ENCODE measurements around the gene EVX2. TPM values are rescaled to one million over a fixed set of nuclear protein-coding genes. Genes with fewer than 3 reads are reported as not detected.

The EVX2 gene
- total RNA-seq, 1 donor from 2014 or later = not detected

- Histone ChIP-seq H3K27me3 (ENCODE audit: insufficient read depth, low read length) (peaks cover 99% of the 10 kb centered on the region), H3K4me1 (ENCODE audit: insufficient read depth, low read length) (no peaks in the 10 kb centered on the region), H3K79me2 (ENCODE audit: insufficient read depth, low read length) (no peaks in the 10 kb centered on the region), H3K27ac (ENCODE audit: low read depth, low read length) (no peak within 1 kb of the TSS), H3K4me3 (ENCODE audit: insufficient read depth, low read depth, low read length) (no peak within 1 kb of the TSS), H3K4me2 (ENCODE audit: low read length) (no peak within 1 kb of the TSS), H3K9me3 (ENCODE audit: insufficient read depth, low read depth, low read length) (peaks cover 9% of the 10 kb centered on the region), H4K20me1 (ENCODE audit: insufficient read depth, low read length) (no peaks in the 10 kb centered on the region), H2AFZ (ENCODE audit: low read depth, low read length) (no peak within 1 kb of the TSS), H3K9ac (ENCODE audit: low read length) (no peak within 1 kb of the TSS), H3K36me3 (ENCODE audit: insufficient read depth, low read length) (no peaks in the 10 kb centered on the region)
- Mint-ChIP-seq H3K27me3 (ENCODE audit: low read depth, unreplicated experiment) (peaks cover 90% of the 10 kb centered on the region), H3K27ac (ENCODE audit: unreplicated experiment) (peak within 1 kb of the TSS; percentile 84), H3K9me3 (ENCODE audit: unreplicated experiment) (peaks cover 36% of the 10 kb centered on the region), H3K36me3 (ENCODE audit: low read depth, unreplicated experiment) (peaks cover 5% of the 10 kb centered on the region), H3K4me1 (ENCODE audit: low read depth, unreplicated experiment) (no peaks in the 10 kb centered on the region), H3K4me3 (ENCODE audit: unreplicated experiment) (no peak within 1 kb of the TSS)
- TF ChIP-seq, protein P1, sequence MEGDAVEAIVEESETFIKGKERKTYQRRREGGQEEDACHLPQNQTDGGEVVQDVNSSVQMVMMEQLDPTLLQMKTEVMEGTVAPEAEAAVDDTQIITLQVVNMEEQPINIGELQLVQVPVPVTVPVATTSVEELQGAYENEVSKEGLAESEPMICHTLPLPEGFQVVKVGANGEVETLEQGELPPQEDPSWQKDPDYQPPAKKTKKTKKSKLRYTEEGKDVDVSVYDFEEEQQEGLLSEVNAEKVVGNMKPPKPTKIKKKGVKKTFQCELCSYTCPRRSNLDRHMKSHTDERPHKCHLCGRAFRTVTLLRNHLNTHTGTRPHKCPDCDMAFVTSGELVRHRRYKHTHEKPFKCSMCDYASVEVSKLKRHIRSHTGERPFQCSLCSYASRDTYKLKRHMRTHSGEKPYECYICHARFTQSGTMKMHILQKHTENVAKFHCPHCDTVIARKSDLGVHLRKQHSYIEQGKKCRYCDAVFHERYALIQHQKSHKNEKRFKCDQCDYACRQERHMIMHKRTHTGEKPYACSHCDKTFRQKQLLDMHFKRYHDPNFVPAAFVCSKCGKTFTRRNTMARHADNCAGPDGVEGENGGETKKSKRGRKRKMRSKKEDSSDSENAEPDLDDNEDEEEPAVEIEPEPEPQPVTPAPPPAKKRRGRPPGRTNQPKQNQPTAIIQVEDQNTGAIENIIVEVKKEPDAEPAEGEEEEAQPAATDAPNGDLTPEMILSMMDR (IDR thresholded peaks at IDR 0.05; ENCODE audit: insufficient read depth, low read depth, low read length) = no peak
- TF ChIP-seq EZH2 (IDR thresholded peaks at IDR 0.05; ENCODE audit: insufficient read depth, low read length) = peak; percentile 89
- no peak for DNase-seq (ENCODE audit: low read depth)
- no peak for FAIRE-seq
Measured at GRCh38 chr2:176115883-176116813, 32.4 kb upstream of the EVX2 start, which contains the start of gene HOXD10. Gene HOXD10, plus strand, starts transcription at chr2:176116778. Its CDS starts 56 bp downstream, at chr2:176116834.

GRCh38 chr2:176114930-176115625, 31.3 kb upstream of the EVX2 start:
- Histone ChIP-seq H3K4me2 (ENCODE audit: low read length) (no peak overlapping the region), H4K20me1 (ENCODE audit: insufficient read depth, low read length) (no peaks in the 10 kb centered on the region), H3K9me3 (ENCODE audit: insufficient read depth, low read depth, low read length) (peaks cover 6% of the 10 kb centered on the region), H3K27me3 (ENCODE audit: insufficient read depth, low read length) (peaks cover 99% of the 10 kb centered on the region), H3K79me2 (ENCODE audit: insufficient read depth, low read length) (no peaks in the 10 kb centered on the region), H3K4me3 (ENCODE audit: insufficient read depth, low read depth, low read length) (no peak overlapping the region), H3K36me3 (ENCODE audit: insufficient read depth, low read length) (no peaks in the 10 kb centered on the region), H3K9ac (ENCODE audit: low read length) (no peak overlapping the region), H2AFZ (ENCODE audit: low read depth, low read length) (no peak overlapping the region), H3K27ac (ENCODE audit: low read depth, low read length) (no peak overlapping the region), H3K4me1 (ENCODE audit: insufficient read depth, low read length) (no peaks in the 10 kb centered on the region)
- TF ChIP-seq, protein P1 (IDR thresholded peaks at IDR 0.05; ENCODE audit: insufficient read depth, low read depth, low read length) = no peak
- no peak for TF ChIP-seq EZH2 (IDR thresholded peaks at IDR 0.05; ENCODE audit: insufficient read depth, low read length)
- DNase-seq (ENCODE audit: low read depth) = no peak
- Mint-ChIP-seq H3K36me3 (ENCODE audit: low read depth, unreplicated experiment) (peaks cover 5% of the 10 kb centered on the region), H3K4me1 (ENCODE audit: low read depth, unreplicated experiment) (no peaks in the 10 kb centered on the region), H3K9me3 (ENCODE audit: unreplicated experiment) (peaks cover 30% of the 10 kb centered on the region), H3K4me3 (ENCODE audit: unreplicated experiment) (no peak overlapping the region), H3K27ac (ENCODE audit: unreplicated experiment) (no peak overlapping the region), H3K27me3 (ENCODE audit: low read depth, unreplicated experiment) (peaks cover 90% of the 10 kb centered on the region)
- FAIRE-seq = no peak
